Nephron progenitor cell (in vitro differentiated cells): ENCODE results near the gene ENG.

ENCODE experiments used
- DNase-seq: peaks from one replicate; pipeline ENCODE4 v3.0.0; 2021
- H3K27ac Mint-ChIP-seq: 2 replicates; pipeline ENCODE4 v1.8.0; 2021; ENCODE audit warnings: mild to moderate bottlenecking, moderate library complexity, mixed read lengths
- H3K27me3 Mint-ChIP-seq: 2 replicates; pipeline ENCODE4 v1.8.0; 2021; ENCODE audit warnings: mild to moderate bottlenecking, low read depth, mixed read lengths; ENCODE audit not compliant: poor library complexity
- H3K36me3 Mint-ChIP-seq: 2 replicates; pipeline ENCODE4 v1.8.0; 2021; ENCODE audit warnings: low read depth, mixed read lengths
- H3K4me1 Mint-ChIP-seq: 2 replicates; pipeline ENCODE4 v1.8.0; 2021; ENCODE audit warnings: mixed read lengths
- H3K4me3 Mint-ChIP-seq: 2 replicates; pipeline ENCODE4 v1.8.0; 2021; ENCODE audit warnings: mild to moderate bottlenecking, moderate library complexity, mixed read lengths
- H3K9me3 Mint-ChIP-seq: 2 replicates; pipeline ENCODE4 v1.8.0; 2021; ENCODE audit warnings: mild to moderate bottlenecking, moderate library complexity, mixed read lengths
- TF ChIP-seq, protein P1 (sequence below): fragments of 200-600 bp; sonication (generic); IDR thresholded peaks from 2 replicates; pipeline ENCODE4 v1.5.0; 2021; ENCODE audit warnings: antibody characterized with exemption

ENG gene

DNA sequence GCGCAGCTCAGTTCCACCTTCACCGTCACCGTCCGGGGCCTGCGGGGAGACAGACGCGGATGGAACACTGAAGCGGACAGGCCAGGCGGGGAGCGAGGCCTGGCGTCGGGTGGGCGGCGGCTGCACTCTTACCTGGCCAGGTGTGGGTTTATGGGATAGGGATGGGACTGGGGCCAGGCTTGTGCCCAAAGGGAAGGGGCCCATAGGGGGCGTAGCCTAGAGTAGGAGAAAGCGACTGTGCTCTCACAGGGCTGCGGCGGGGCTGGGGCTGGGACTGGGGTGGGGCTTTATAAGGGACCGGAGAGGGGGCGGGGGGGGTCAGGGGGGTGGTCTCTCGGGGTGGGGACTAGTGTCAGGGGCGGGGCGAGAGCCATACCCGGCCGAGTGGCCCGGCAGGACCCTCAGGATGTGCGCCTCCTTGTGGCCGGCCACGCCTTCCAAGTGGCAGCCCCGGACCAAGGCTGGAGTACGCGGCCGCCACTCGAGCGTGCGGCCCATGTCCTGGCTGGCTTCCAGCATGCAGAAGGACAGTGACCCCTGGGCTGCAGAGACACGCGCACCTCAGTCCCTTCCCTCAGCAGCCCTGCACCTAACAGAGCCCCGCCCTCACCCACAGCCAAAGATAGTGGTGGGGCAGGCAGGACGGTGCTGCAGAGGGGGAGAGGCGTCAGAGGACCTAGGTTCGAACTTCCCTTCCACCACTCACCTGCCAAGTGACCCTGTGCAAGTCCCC is 29.0 kb downstream of the ENG start:
- peak; percentile 92 for DNase-seq
- TF ChIP-seq, protein P1, sequence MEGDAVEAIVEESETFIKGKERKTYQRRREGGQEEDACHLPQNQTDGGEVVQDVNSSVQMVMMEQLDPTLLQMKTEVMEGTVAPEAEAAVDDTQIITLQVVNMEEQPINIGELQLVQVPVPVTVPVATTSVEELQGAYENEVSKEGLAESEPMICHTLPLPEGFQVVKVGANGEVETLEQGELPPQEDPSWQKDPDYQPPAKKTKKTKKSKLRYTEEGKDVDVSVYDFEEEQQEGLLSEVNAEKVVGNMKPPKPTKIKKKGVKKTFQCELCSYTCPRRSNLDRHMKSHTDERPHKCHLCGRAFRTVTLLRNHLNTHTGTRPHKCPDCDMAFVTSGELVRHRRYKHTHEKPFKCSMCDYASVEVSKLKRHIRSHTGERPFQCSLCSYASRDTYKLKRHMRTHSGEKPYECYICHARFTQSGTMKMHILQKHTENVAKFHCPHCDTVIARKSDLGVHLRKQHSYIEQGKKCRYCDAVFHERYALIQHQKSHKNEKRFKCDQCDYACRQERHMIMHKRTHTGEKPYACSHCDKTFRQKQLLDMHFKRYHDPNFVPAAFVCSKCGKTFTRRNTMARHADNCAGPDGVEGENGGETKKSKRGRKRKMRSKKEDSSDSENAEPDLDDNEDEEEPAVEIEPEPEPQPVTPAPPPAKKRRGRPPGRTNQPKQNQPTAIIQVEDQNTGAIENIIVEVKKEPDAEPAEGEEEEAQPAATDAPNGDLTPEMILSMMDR, result peak; percentile 56
- Mint-ChIP-seq H3K27me3 (peaks cover 11% of the 10 kb centered on the region), H3K36me3 (no peaks in the 10 kb centered on the region), H3K9me3 (no peaks in the 10 kb centered on the region), H3K4me1 (peaks cover 51% of the 10 kb centered on the region), H3K27ac (no peak overlapping the region), H3K4me3 (no peak overlapping the region)

DNA sequence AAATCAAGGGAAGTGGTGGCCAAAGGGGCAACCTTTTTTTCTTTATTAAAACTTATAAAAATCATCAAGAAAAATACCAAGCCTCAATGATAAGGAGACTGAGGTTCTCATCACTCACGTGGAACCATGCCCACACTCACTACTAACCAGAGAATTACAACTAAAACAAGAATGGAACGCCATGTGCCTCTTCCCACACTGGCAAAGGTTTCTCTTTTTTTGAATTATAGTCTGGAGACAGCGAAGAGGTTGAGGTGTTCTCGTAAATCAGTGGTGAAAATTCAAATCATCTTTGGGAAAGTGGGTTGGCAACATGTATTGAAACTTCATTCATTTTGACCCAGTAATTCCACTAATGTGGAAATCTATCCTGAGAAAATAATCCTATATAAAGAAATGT is 32.4 kb downstream of the ENG start:
- TF ChIP-seq, protein P1, result no peak

DNA sequence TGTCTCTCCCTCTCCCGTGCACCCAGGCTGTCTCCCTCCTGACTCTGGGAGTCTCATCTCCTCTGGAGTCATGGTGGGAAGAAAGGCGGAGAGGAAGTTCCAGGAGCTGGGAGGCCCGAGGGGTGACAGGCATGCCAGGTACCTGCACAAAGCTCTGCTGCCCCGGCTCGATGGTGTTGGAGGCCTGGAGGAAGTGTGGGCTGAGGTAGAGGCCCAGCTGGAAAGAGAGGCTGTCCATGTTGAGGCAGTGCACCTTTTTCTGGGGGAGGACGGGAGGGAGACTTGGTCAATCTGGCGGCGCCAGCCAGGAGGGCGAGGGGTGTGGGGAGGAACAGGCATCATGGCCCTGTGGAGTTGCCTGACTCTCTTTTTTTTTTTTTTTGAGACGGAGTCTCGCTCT is 35.9 kb downstream of the ENG start:
- Mint-ChIP-seq H3K36me3 (no peaks in the 10 kb centered on the region), H3K4me3 (no peak overlapping the region), H3K27ac (peak overlapping the region; percentile 77), H3K4me1 (peaks cover 19% of the 10 kb centered on the region), H3K27me3 (peaks cover 3% of the 10 kb centered on the region), H3K9me3 (no peaks in the 10 kb centered on the region)
- TF ChIP-seq, protein P1, result no peak
- DNase-seq, result no peak

More for the DNA sequence above, 32.4 kb downstream of the ENG start:
- Mint-ChIP-seq H3K9me3 (no peaks in the 10 kb centered on the region), H3K4me1 (peaks cover 37% of the 10 kb centered on the region), H3K27me3 (peaks cover 9% of the 10 kb centered on the region), H3K4me3 (no peak overlapping the region), H3K27ac (no peak overlapping the region), H3K36me3 (no peaks in the 10 kb centered on the region)
- DNase-seq, result no peak

DNA sequence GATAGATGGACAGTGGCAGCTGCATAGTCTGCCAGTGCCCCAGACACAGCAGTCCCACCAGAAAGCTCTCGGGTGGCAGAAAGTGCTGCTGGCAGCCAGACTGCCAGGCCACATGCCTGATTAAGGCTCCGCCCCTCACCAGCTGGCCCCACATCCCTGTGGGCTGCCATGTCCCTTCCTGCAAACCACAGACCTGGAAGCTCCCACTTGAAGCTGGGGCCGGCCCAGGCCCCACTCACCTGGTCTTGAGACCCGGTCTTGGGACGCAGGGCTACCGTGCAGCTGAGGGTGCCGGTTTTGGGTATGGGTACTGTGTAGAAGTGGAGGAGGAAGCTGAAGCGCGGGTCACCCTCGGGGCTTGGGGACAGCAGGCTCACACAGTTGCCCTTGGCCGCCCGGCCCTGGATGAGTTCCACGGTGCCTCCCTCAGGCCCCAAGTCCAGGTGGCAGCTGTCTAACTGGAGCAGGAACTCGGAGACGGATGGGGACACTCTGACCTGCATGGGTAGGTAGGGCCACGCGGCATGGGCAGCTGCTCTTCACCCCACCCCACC is 36.5 kb downstream of the ENG start:
- no peak overlapping the region for H3K4me3 Mint-ChIP-seq
- H3K27me3 Mint-ChIP-seq, result peaks cover 3% of the 10 kb centered on the region
- H3K9me3 Mint-ChIP-seq, result no peaks in the 10 kb centered on the region
- H3K27ac Mint-ChIP-seq, result peak overlapping the region; percentile 77
- TF ChIP-seq, protein P1, result no peak
- DNase-seq, result no peak
- peaks cover 19% of the 10 kb centered on the region for H3K4me1 Mint-ChIP-seq
- no peaks in the 10 kb centered on the region for H3K36me3 Mint-ChIP-seq

DNA sequence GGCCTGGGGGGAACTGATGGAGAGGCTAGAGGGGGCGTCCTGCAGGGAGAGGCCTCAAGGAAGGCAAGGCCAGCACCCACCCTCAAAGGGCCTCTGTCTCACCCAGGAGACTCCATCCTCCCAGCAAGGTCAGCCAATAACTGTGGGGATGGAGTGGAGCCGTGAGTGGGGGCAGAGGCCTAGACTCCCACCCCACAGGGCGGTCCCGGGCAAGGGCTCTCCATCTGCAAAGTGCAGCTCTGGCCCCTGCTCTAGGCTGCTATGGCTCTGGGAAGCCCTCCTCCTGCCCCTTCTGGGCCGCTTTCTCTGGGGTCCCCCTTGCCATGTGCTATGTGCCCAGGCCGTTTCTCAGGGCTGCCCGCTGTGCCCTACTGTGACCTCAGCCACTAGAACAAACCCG is 37.7 kb downstream of the ENG start:
- Mint-ChIP-seq H3K27ac (peak overlapping the region; percentile 39), H3K4me1 (peaks cover 19% of the 10 kb centered on the region), H3K27me3 (peaks cover 3% of the 10 kb centered on the region), H3K4me3 (no peak overlapping the region), H3K9me3 (no peaks in the 10 kb centered on the region), H3K36me3 (peaks cover 2% of the 10 kb centered on the region)
- DNase-seq, result no peak
- TF ChIP-seq, protein P1, result no peak

DNA sequence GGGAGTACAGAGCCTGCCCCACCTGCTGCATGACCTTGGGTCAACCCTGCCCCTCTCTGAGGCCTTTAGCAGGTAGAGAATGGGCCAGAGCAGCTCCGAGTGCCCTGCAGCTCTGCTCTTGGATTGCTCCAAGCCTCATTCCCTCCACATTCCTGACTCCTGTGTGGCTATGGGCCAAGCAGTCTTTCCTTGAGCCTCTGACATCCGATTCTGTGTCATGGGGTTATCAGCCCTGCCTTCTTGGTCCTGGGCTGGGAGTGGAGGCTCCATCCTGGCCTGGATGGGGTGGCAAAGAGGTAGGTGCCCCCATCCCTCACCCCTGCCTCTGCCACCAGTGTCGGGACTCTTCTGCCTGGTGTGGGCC is 38.1 kb downstream of the ENG start:
- peaks cover 4% of the 10 kb centered on the region for H3K36me3 Mint-ChIP-seq
- no peak for DNase-seq
- peak overlapping the region; percentile 39 for H3K27ac Mint-ChIP-seq
- peaks cover 19% of the 10 kb centered on the region for H3K4me1 Mint-ChIP-seq
- H3K27me3 Mint-ChIP-seq, result peaks cover 3% of the 10 kb centered on the region
- no peaks in the 10 kb centered on the region for H3K9me3 Mint-ChIP-seq
- no peak overlapping the region for H3K4me3 Mint-ChIP-seq
- TF ChIP-seq, protein P1, result no peak
